Fibroblast of lung (primary cell): ENCODE results near the gene MORC4. TPM values are rescaled to one million over a fixed set of nuclear protein-coding genes. Genes with fewer than 3 reads are reported as not detected.

Source experiments
- DNase-seq, 2 donors: peaks; one replicate each; pipeline versions ENCODE4 v3.0.0 to v3.0.0-alpha.2; 2010; ENCODE audit warnings: low read depth in 2 of 2
- H2AFZ ChIP-seq: 2 replicates; pipeline ENCODE4 v1.5.1; 2012; ENCODE audit warnings: low read length, control low read depth, inconsistent platforms
- H3K27ac ChIP-seq: 2 replicates; pipeline ENCODE4 v1.5.1; 2011; ENCODE audit warnings: low read length, control low read depth; ENCODE audit not compliant: insufficient read depth
- H3K27me3 ChIP-seq: 2 replicates; pipeline ENCODE4 v1.5.1; 2011; ENCODE audit warnings: mild to moderate bottlenecking, low read length; ENCODE audit not compliant: control insufficient read depth, insufficient read depth
- H3K36me3 ChIP-seq: 2 replicates; pipeline ENCODE4 v1.5.1; 2011; ENCODE audit warnings: low read length; ENCODE audit not compliant: control insufficient read depth, insufficient read depth
- H3K4me1 ChIP-seq: 2 replicates; pipeline ENCODE4 v1.5.1; 2011; ENCODE audit warnings: low read length; ENCODE audit not compliant: control insufficient read depth, insufficient read depth; ENCODE audit errors: extremely low read depth
- H3K4me2 ChIP-seq: 2 replicates; pipeline ENCODE4 v1.5.1; 2011; ENCODE audit warnings: low read length, control low read depth; ENCODE audit not compliant: insufficient read depth; ENCODE audit errors: extremely low read depth
- H3K4me3 ChIP-seq, 4 experiments: fragments of 200-600 bp in 1 of 4; sonication (generic) in 1 of 4; replicated peaks in 1 of 4; 2 replicates each; pipeline ENCODE4 v1.5.1; 2011 to 2016; ENCODE audit warnings: low read length in 4 of 4, low read depth in 3 of 4, mild to moderate bottlenecking in 3 of 4, control low read depth in 2 of 4, inconsistent platforms in 1 of 4, mixed read lengths in 1 of 4; ENCODE audit not compliant: insufficient read depth in 1 of 4; ENCODE audit errors: control extremely low read depth in 1 of 4
- H3K79me2 ChIP-seq: 2 replicates; pipeline ENCODE4 v1.5.1; 2012; ENCODE audit warnings: mild to moderate bottlenecking, low read length, inconsistent platforms; ENCODE audit not compliant: control insufficient read depth, insufficient read depth
- H3K9ac ChIP-seq: 2 replicates; pipeline ENCODE4 v1.5.1; 2011; ENCODE audit warnings: mild to moderate bottlenecking, low read length, control low read depth; ENCODE audit not compliant: insufficient read depth
- H3K9me3 ChIP-seq: 2 replicates; pipeline ENCODE4 v1.5.1; 2012; ENCODE audit warnings: low read depth, low read length; ENCODE audit not compliant: control insufficient read depth, insufficient read depth
- H4K20me1 ChIP-seq: 2 replicates; pipeline ENCODE4 v1.5.1; 2011; ENCODE audit warnings: low read length; ENCODE audit not compliant: control insufficient read depth, insufficient read depth; ENCODE audit errors: extremely low read depth
- CTCF ChIP-seq, 2 donors: IDR thresholded peaks in 1 of 2; conservative IDR thresholded peaks in 1 of 2; 1 replicate in 1 of 2; 2 replicates in 1 of 2; pipeline ENCODE4 v1.5.1; 2011 to 2012; ENCODE audit warnings: low read length in 2 of 2, control low read depth in 1 of 2, inconsistent platforms in 1 of 2, low read depth in 1 of 2, mild to moderate bottlenecking in 1 of 2
- EZH2 ChIP-seq: IDR thresholded peaks from 2 replicates; pipeline ENCODE4 v1.5.1; 2012; ENCODE audit warnings: low read length, control low read depth, mild to moderate bottlenecking; ENCODE audit errors: missing control alignments
- polyA plus RNA-seq, 2 donors: library from polyadenylated mRNA; depleted of rRNA in 1 of 2; stranded (reverse) in 1 of 2; unstranded in 1 of 2; fragments of >200 nt; gene quantifications; 2 replicates each; pipeline ENCODE4 v1.2.1, GENCODE V29; 2011 to 2012; ENCODE audit warnings: missing spikeins in 1 of 2
- total RNA-seq: library from RNA; depleted of rRNA; stranded (reverse); fragments of >200 nt; gene quantifications from 2 replicates; pipeline ENCODE4 v1.2.1, GENCODE V29; 2014

MORC4 gene
- total and polyA plus RNA-seq, 2 donors (not counting 1 experiment from before 2014, with no cell fraction given), result 27.5 to 44.8 TPM

- no peaks in the 10 kb centered on the region for H3K9me3 ChIP-seq
- peak; percentile 56 to 61 for DNase-seq
- H3K4me1 ChIP-seq, result no peaks in the 10 kb centered on the region
- H4K20me1 ChIP-seq, result no peaks in the 10 kb centered on the region
- H3K4me2 ChIP-seq, result peak overlapping the region; percentile 78
- no peaks in the 10 kb centered on the region for H3K36me3 ChIP-seq
- TF ChIP-seq EZH2 (no peak), CTCF (conservative IDR thresholded peaks at IDR 0.05 in 1 of 2, IDR thresholded peaks at IDR 0.05 in 1 of 2; ENCODE audit: low read depth in 1 of 2, low read length in 2 of 2) (peak; percentile 46 to 52)
- no peaks in the 10 kb centered on the region for H3K79me2 ChIP-seq
- peak overlapping the region; percentile 62 to 72 (median 65) for H3K4me3 ChIP-seq
- peak overlapping the region; percentile 65 for H2AFZ ChIP-seq
- no peaks in the 10 kb centered on the region for H3K27me3 ChIP-seq
- H3K27ac ChIP-seq, result peak overlapping the region; percentile 54
- H3K9ac ChIP-seq, result peak overlapping the region; percentile 59
These were observed 723 bp downstream of the MORC4 start for GRCh38 chrX:106999002-106999975.

GRCh38 chrX:106997611-106998010 lies 2.4 kb downstream of the MORC4 start:
- H4K20me1 ChIP-seq, result no peaks in the 10 kb centered on the region
- no peak overlapping the region for H3K4me2 ChIP-seq
- no peaks in the 10 kb centered on the region for H3K79me2 ChIP-seq
- no peak for TF ChIP-seq EZH2
- TF ChIP-seq CTCF (conservative IDR thresholded peaks at IDR 0.05 in 1 of 2, IDR thresholded peaks at IDR 0.05 in 1 of 2; ENCODE audit: low read depth in 1 of 2, low read length in 2 of 2), result no peak
- no peaks in the 10 kb centered on the region for H3K27me3 ChIP-seq
- no peaks in the 10 kb centered on the region for H3K36me3 ChIP-seq
- no peak for DNase-seq
- H3K4me3 ChIP-seq, result no peak overlapping the region
- no peak overlapping the region for H2AFZ ChIP-seq
- no peak overlapping the region for H3K27ac ChIP-seq
- no peak overlapping the region for H3K9ac ChIP-seq
- no peaks in the 10 kb centered on the region for H3K9me3 ChIP-seq
- no peaks in the 10 kb centered on the region for H3K4me1 ChIP-seq

GRCh38 chrX:106995678-106996077 lies 4.3 kb downstream of the MORC4 start:
- no peak for DNase-seq
- TF ChIP-seq CTCF (conservative IDR thresholded peaks at IDR 0.05 in 1 of 2, IDR thresholded peaks at IDR 0.05 in 1 of 2; ENCODE audit: low read depth in 1 of 2, low read length in 2 of 2) (no peak), EZH2 (no peak)

More at GRCh38 chrX:106995678-106996077, 4.3 kb downstream of the MORC4 start:
- H3K36me3 ChIP-seq, result no peaks in the 10 kb centered on the region
- H4K20me1 ChIP-seq, result no peaks in the 10 kb centered on the region
- H3K27ac ChIP-seq, result no peak overlapping the region
- no peaks in the 10 kb centered on the region for H3K4me1 ChIP-seq
- H3K27me3 ChIP-seq, result no peaks in the 10 kb centered on the region
- H3K4me3 ChIP-seq, result no peak overlapping the region
- no peak overlapping the region for H3K9ac ChIP-seq
- H3K4me2 ChIP-seq, result no peak overlapping the region
- H3K79me2 ChIP-seq, result no peaks in the 10 kb centered on the region
- H3K9me3 ChIP-seq, result no peaks in the 10 kb centered on the region
- no peak overlapping the region for H2AFZ ChIP-seq
